Astrocyte of the cerebellum (primary cell): Measurements from ENCODE around the gene TMEM178A.
A peak's percentile ranks its signal among the peaks of the same experiment; 100 is the strongest.

Source experiments
- DNase-seq: peaks from one replicate; pipeline ENCODE4 v3.0.0-alpha.2; 2011; ENCODE audit warnings: low read depth
- H3K4me3 ChIP-seq: 2 replicates; pipeline ENCODE4 v1.5.1; 2011; ENCODE audit warnings: mild to moderate bottlenecking, low read depth, low read length, moderate library complexity
- in situ Hi-C: cut with HindIII; loops from 2 replicates; pipeline ENCODE4 v1.10.0; 2017; ENCODE audit warnings: low sequenced_read_pairs
- TF ChIP-seq, protein P1 (sequence below): IDR thresholded peaks from 2 replicates; pipeline ENCODE4 v1.5.1; 2012; ENCODE audit warnings: low read length, low read depth, moderate library complexity, mild to moderate bottlenecking; ENCODE audit errors: missing control alignments

TMEM178A gene

GRCh38 chr2:39693245-39693644 lies 27.5 kb downstream of the TMEM178A start:
- no peak overlapping the region for H3K4me3 ChIP-seq
- no peak for DNase-seq
- TF ChIP-seq, protein P1, sequence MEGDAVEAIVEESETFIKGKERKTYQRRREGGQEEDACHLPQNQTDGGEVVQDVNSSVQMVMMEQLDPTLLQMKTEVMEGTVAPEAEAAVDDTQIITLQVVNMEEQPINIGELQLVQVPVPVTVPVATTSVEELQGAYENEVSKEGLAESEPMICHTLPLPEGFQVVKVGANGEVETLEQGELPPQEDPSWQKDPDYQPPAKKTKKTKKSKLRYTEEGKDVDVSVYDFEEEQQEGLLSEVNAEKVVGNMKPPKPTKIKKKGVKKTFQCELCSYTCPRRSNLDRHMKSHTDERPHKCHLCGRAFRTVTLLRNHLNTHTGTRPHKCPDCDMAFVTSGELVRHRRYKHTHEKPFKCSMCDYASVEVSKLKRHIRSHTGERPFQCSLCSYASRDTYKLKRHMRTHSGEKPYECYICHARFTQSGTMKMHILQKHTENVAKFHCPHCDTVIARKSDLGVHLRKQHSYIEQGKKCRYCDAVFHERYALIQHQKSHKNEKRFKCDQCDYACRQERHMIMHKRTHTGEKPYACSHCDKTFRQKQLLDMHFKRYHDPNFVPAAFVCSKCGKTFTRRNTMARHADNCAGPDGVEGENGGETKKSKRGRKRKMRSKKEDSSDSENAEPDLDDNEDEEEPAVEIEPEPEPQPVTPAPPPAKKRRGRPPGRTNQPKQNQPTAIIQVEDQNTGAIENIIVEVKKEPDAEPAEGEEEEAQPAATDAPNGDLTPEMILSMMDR: no peak
- in situ Hi-C loops: no loop called here

DNA sequence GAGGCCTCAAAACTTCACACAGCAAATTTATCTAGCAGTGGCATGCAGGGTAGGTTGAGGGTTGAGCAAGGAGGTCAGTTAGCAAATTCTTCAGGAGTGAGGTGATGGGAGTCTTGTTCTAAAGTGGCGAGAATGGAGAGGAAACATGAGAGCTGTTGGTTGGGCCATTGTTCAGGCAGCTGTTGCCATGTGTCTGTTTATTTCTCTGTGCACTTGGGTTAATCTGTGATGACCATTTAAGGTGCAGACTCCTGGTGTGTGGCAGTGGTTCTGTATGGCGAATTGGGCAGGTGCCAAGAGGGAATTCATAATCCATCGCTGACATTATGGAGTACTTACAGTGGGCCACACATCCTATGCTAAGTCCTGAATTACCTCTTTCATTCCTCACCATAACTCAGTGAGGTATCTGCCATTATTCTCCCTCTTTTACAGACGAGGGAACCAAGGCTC lies 30.4 kb downstream of the TMEM178A start:
- in situ Hi-C loops: no loop called here
- TF ChIP-seq, protein P1: no peak
- H3K4me3 ChIP-seq: no peak overlapping the region
- peak; percentile 77 for DNase-seq

DNA sequence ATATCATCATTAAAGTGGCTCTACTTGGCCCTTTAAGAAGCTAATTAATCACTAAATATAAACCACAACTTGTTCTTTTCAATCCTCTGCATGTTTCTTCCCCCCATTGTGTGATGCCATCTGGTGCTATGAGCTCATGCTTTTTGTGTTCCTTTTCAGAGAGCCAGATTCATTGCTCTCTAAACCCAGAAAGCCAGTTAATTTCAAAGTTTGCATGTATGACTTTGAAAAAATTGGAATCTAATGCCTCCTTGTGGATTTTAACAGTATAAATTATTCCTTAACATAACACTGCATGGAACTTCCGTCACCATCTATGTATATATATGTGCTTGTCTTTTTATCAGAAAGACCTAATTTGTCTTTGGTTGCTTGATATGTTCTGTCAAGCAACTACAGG lies 31.1 kb downstream of the TMEM178A start:
- no peak overlapping the region for H3K4me3 ChIP-seq
- in situ Hi-C loops: no loop called here
- TF ChIP-seq, protein P1: no peak
- peak; percentile 84 for DNase-seq

GRCh38 chr2:39697454-39697853 lies 31.7 kb downstream of the TMEM178A start:
- DNase-seq: no peak
- no peak overlapping the region for H3K4me3 ChIP-seq
- TF ChIP-seq, protein P1: no peak
- in situ Hi-C loops: no loop called here

DNA sequence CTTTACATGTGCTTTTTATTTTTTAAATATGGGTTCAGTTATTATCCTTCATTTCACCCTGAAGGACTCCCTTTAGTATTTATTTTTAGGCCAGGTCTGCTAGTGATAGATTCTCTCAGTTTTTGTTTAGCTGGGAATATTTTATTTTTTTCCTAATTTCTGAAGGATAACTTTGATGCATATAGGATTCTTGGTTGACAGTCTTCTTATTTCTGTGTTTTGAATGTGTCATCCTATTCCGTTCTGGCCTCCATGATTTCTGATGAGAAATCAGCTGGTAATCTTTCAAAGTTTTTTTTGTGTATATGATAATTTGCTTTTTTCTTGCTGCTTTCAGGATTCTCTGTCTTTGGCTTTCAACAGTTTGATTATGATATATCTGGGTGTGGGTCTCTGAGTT lies 35.4 kb downstream of the TMEM178A start:
- in situ Hi-C loops: no loop called here

GRCh38 chr2:39703181-39703872 lies 37.6 kb downstream of the TMEM178A start:
- no peak overlapping the region for H3K4me3 ChIP-seq
- TF ChIP-seq, protein P1: no peak
- in situ Hi-C loops: no loop called here
- no peak for DNase-seq

More for the DNA sequence above, 35.4 kb downstream of the TMEM178A start:
- no peak for DNase-seq
- no peak overlapping the region for H3K4me3 ChIP-seq
- TF ChIP-seq, protein P1: no peak
